MM.1S (cell line): Measurements from ENCODE around the gene MBOAT7.

Experiments
- EZH2 ChIP-seq: fragments of 300-600 bp; sonication (generic); optimal IDR thresholded peaks from 2 replicates; pipeline ENCODE3; 2017; ENCODE audit warnings: low read depth, mild to moderate bottlenecking, antibody characterized with exemption, low read length, mixed read lengths
- EZH2phosphoT487 ChIP-seq: fragments of 300-600 bp; sonication (generic); IDR thresholded peaks from 2 replicates; pipeline ENCODE4 v1.6.1; 2018; ENCODE audit warnings: antibody characterized with exemption, low read length
- TF ChIP-seq, protein P1 (sequence below): fragments of 300-600 bp; sonication (generic); IDR thresholded peaks from 2 replicates; pipeline ENCODE4 v1.5.1; 2016; ENCODE audit warnings: antibody characterized with exemption, low read length, mixed read lengths

DNA sequence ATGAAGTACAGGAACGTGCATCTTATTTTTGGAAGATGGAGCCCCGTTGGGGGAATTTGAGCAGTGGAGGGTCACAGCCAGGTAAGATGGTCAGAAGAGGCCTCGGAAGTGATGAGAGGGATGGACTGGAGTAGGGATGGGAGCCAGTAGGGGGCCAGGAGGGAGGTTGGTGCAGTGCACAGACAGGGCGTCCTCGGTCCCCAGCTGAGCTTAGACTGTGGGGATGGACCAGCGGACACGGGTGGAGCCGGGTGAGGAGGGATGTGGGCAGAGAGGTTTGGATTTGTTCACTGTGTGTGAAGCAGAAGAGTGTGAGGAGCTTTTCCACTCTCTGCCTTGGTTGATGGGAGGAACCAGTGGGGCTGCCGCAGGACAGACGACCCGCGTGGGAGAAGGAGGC lies 21.9 kb upstream of the MBOAT7 start:
- TF ChIP-seq EZH2, result no peak
- no peak for TF ChIP-seq EZH2phosphoT487
- TF ChIP-seq, protein P1, sequence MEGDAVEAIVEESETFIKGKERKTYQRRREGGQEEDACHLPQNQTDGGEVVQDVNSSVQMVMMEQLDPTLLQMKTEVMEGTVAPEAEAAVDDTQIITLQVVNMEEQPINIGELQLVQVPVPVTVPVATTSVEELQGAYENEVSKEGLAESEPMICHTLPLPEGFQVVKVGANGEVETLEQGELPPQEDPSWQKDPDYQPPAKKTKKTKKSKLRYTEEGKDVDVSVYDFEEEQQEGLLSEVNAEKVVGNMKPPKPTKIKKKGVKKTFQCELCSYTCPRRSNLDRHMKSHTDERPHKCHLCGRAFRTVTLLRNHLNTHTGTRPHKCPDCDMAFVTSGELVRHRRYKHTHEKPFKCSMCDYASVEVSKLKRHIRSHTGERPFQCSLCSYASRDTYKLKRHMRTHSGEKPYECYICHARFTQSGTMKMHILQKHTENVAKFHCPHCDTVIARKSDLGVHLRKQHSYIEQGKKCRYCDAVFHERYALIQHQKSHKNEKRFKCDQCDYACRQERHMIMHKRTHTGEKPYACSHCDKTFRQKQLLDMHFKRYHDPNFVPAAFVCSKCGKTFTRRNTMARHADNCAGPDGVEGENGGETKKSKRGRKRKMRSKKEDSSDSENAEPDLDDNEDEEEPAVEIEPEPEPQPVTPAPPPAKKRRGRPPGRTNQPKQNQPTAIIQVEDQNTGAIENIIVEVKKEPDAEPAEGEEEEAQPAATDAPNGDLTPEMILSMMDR, result no peak
